HCT116 (cell line): ENCODE data around the gene PXMP4. TPM values are rescaled to one million over a fixed set of nuclear protein-coding genes. Genes with fewer than 3 reads are reported as not detected.
A peak's percentile ranks its signal among the peaks of the same experiment; 100 is the strongest.

Source experiments
- ATAC-seq: fragments of 200-7000 bp; cut with Tn5 transposase; 2 replicates; pipeline ENCODE4 v1.9.1; 2020; ENCODE audit warnings: mild to moderate bottlenecking, moderate library complexity
- BruUV-seq: library from RNA; stranded (reverse); fragments of 400-500 nt; replicated peaks from 2 replicates; lab custom pipeline; 2021; lab: Mats Ljungman, UMichigan
- CTCF ChIA-PET: fragments of 300-600 bp; sonication (Branson Sonifier 250); formaldehyde crosslinking; loops from one replicate; lab custom pipeline; 2021; ENCODE audit warnings: antibody characterized with exemption; lab: Charles Lee
- POLR2A ChIA-PET: fragments of 300-600, 350-600 bp; sonication (Branson Sonifier 250); formaldehyde crosslinking; loops from one replicate; lab custom pipeline; 2021; ENCODE audit warnings: antibody characterized with exemption; lab: Charles Lee
- RAD21 ChIA-PET, 2 experiments: fragments of 300-600 bp; sonication (Branson Sonifier 250); formaldehyde crosslinking; loops; one replicate each; lab custom pipeline; 2023; ENCODE audit warnings: low total read pairs in 2 of 2; ENCODE audit not compliant: uncharacterized antibody in 2 of 2, unreplicated experiment in 2 of 2, low non-redundant PET in 1 of 2; lab: Charles Lee
- DNase-seq: peaks from one replicate; pipeline ENCODE4 v3.0.0-alpha.2; 2010; ENCODE audit warnings: low read depth, low spot score
- H2AFZ ChIP-seq: fragments of 200-600 bp; shearing (Covaris generic), sonication (generic); 2 replicates; pipeline ENCODE4 v1.6.1; 2017; ENCODE audit warnings: low read depth, mixed run types, mixed read lengths, antibody characterized with exemption, low read length; ENCODE audit not compliant: poor library complexity, severe bottlenecking
- H3K27ac ChIP-seq: 2 replicates; pipeline ENCODE4 v1.5.1; 2012; ENCODE audit warnings: low read depth, low read length
- H3K27me3 ChIP-seq: fragments of 200-600 bp; sonication (generic); 2 replicates; pipeline ENCODE4 v1.6.1; 2016; ENCODE audit warnings: mixed run types, low read length, mixed read lengths; ENCODE audit not compliant: insufficient read depth
- H3K36me3 ChIP-seq, 2 experiments: fragments of 200-500 bp in 1 of 2; fragments of 200-600 bp in 1 of 2; sonication (Bioruptor generic) in 1 of 2; sonication (generic) in 1 of 2; 2 replicates each; pipeline versions ENCODE4 v1.5.1 to v1.6.1; 2014 to 2016; ENCODE audit warnings: low read length in 2 of 2, inconsistent platforms in 1 of 2, mixed read lengths in 1 of 2, mixed run types in 1 of 2; ENCODE audit not compliant: insufficient read depth in 2 of 2, control insufficient read depth in 1 of 2
- H3K4me1 ChIP-seq, 2 experiments: fragments of 200-600 bp in 1 of 2; sonication (generic) in 1 of 2; 2 replicates each; pipeline versions ENCODE4 v1.5.1 to v1.6.1; 2012 to 2017; ENCODE audit warnings: low read length in 2 of 2, inconsistent platforms in 1 of 2, mild to moderate bottlenecking in 1 of 2, mixed read lengths in 1 of 2, mixed run types in 1 of 2, moderate library complexity in 1 of 2; ENCODE audit not compliant: insufficient read depth in 2 of 2, control insufficient read depth in 1 of 2
- H3K4me2 ChIP-seq: fragments of 200-600 bp; sonication (generic); 2 replicates; pipeline ENCODE4 v1.6.1; 2017; ENCODE audit warnings: mixed run types, low read length, mixed read lengths
- H3K4me3 ChIP-seq, 2 experiments: fragments of 200-600 bp in 1 of 2; sonication (generic) in 1 of 2; replicated peaks in 1 of 2; 2 replicates each; pipeline ENCODE4 v1.5.1; 2011 to 2016; ENCODE audit warnings: low read length in 2 of 2, control low read depth in 1 of 2, low read depth in 1 of 2, mild to moderate bottlenecking in 1 of 2, mixed read lengths in 1 of 2, mixed run types in 1 of 2
- H3K79me2 ChIP-seq: fragments of 200-600 bp; sonication (generic); 2 replicates; pipeline ENCODE4 v1.6.1; 2017; ENCODE audit warnings: mild to moderate bottlenecking, mixed run types, low read length, moderate library complexity, mixed read lengths; ENCODE audit not compliant: insufficient read depth
- H3K9ac ChIP-seq: fragments of 200-600 bp; sonication (generic); 2 replicates; pipeline ENCODE4 v1.6.1; 2016; ENCODE audit warnings: low read length, mixed read lengths
- H3K9me2 ChIP-seq: fragments of 200-600 bp; sonication (generic), shearing (Covaris generic); 2 replicates; pipeline ENCODE4 v1.6.1; 2017; ENCODE audit warnings: mixed run types, mild to moderate bottlenecking, moderate library complexity; ENCODE audit not compliant: insufficient read depth
- H3K9me3 ChIP-seq, 2 experiments: fragments of 200-500 bp in 1 of 2; fragments of 200-600 bp in 1 of 2; sonication (Bioruptor generic) in 1 of 2; sonication (generic) in 1 of 2; 2 replicates each; pipeline ENCODE4 v1.6.1; 2014 to 2017; ENCODE audit warnings: low read length in 2 of 2, mixed read lengths in 2 of 2, inconsistent platforms in 1 of 2, low read depth in 1 of 2, mild to moderate bottlenecking in 1 of 2, mixed run types in 1 of 2, moderate library complexity in 1 of 2; ENCODE audit not compliant: control insufficient read depth in 1 of 2, insufficient read depth in 1 of 2
- H4K20me1 ChIP-seq: fragments of 200-600 bp; sonication (generic), shearing (Covaris generic); 2 replicates; pipeline ENCODE4 v1.6.1; 2017; ENCODE audit warnings: mixed run types, mild to moderate bottlenecking, moderate library complexity; ENCODE audit not compliant: insufficient read depth
- CBX3 ChIP-seq: IDR thresholded peaks from 2 replicates; pipeline ENCODE4 v1.6.1; 2012; ENCODE audit warnings: low read depth
- CEBPB ChIP-seq: IDR thresholded peaks from 2 replicates; pipeline ENCODE4 v1.6.1; 2012; ENCODE audit warnings: low read depth
- CTCF ChIP-seq, 3 experiments: fragments of 200-600 bp in 1 of 3; sonication (generic) in 1 of 3; IDR thresholded peaks in 2 of 3; conservative IDR thresholded peaks in 1 of 3; 2 replicates each; pipeline ENCODE4 v1.5.1; 2012 to 2017; ENCODE audit warnings: low read depth in 2 of 3, low read length in 2 of 3, antibody characterized with exemption in 1 of 3, borderline replicate concordance in 1 of 3, control low read depth in 1 of 3, mild to moderate bottlenecking in 1 of 3, mixed read lengths in 1 of 3, mixed run types in 1 of 3, moderate library complexity in 1 of 3; ENCODE audit not compliant: insufficient read depth in 1 of 3
- EGR1 ChIP-seq: IDR thresholded peaks from 2 replicates; pipeline ENCODE4 v1.6.1; 2012; ENCODE audit warnings: low read depth
- ELF1 ChIP-seq: IDR thresholded peaks from 2 replicates; pipeline ENCODE4 v1.6.1; 2012; ENCODE audit warnings: low read depth, borderline replicate concordance
- EZH2 ChIP-seq: fragments of 200-600 bp; sonication (generic); IDR thresholded peaks from 2 replicates; pipeline ENCODE4 v1.6.1; 2017; ENCODE audit warnings: antibody characterized with exemption, mixed run types
- EZH2phosphoT487 ChIP-seq: fragments of 200-600 bp; IDR thresholded peaks from 2 replicates; pipeline ENCODE4 v1.6.1; 2018; ENCODE audit warnings: antibody characterized with exemption, borderline replicate concordance
- FOSL1 ChIP-seq: IDR thresholded peaks from 2 replicates; pipeline ENCODE4 v1.6.1; 2012; ENCODE audit warnings: low read depth
- JUND ChIP-seq: IDR thresholded peaks from 2 replicates; pipeline ENCODE4 v1.6.1; 2012
- POLR2A ChIP-seq: IDR thresholded peaks from 2 replicates; pipeline ENCODE4 v1.7.0; 2011; ENCODE audit warnings: borderline replicate concordance; ENCODE audit not compliant: insufficient read depth, insufficient read length; ENCODE audit errors: extremely low read depth
- POLR2AphosphoS5 ChIP-seq: IDR thresholded peaks from 2 replicates; pipeline ENCODE4 v1.6.1; 2011; ENCODE audit warnings: mild to moderate bottlenecking, low read depth, low read length, moderate library complexity
- RAD21 ChIP-seq: IDR thresholded peaks from 2 replicates; pipeline ENCODE4 v1.6.1; 2012; ENCODE audit warnings: low read depth, mild to moderate bottlenecking
- REST ChIP-seq: IDR thresholded peaks from 2 replicates; pipeline ENCODE4 v1.6.1; 2012; ENCODE audit warnings: low read depth
- SIN3A ChIP-seq: IDR thresholded peaks from 2 replicates; pipeline ENCODE4 v1.6.1; 2012; ENCODE audit warnings: low read depth
- SP1 ChIP-seq: IDR thresholded peaks from 2 replicates; pipeline ENCODE4 v1.6.1; 2012; ENCODE audit warnings: low read depth
- SRF ChIP-seq: IDR thresholded peaks from 2 replicates; pipeline ENCODE4 v1.6.1; 2012; ENCODE audit warnings: low read depth
- TCF7L2 ChIP-seq: IDR thresholded peaks from 2 replicates; pipeline ENCODE4 v1.7.0; 2011; ENCODE audit warnings: borderline replicate concordance, inconsistent platforms; ENCODE audit not compliant: insufficient read depth, insufficient read length; ENCODE audit errors: extremely low read depth
- ZNF274 ChIP-seq: fragments of 200-500 bp; sonication (Bioruptor generic); IDR thresholded peaks from 2 replicates; pipeline ENCODE4 v1.6.1; 2014; ENCODE audit warnings: mild to moderate bottlenecking, low read depth, low read length, inconsistent platforms
- intact Hi-C: fragments of 100-400 bp; cut with micrococcal nuclease; formaldehyde crosslinking; loops from 2 replicates; pipeline ENCODE4 v1.10.0; 2022
- total RNA-seq: library from RNA; stranded (reverse); gene quantifications from one replicate; pipeline ENCODE4 v1.2.1, GENCODE V29; 2021; ENCODE audit not compliant: unreplicated experiment
- TF ChIP-seq, protein P1 (sequence below): IDR thresholded peaks from 2 replicates; pipeline ENCODE4 v1.6.1; 2011; ENCODE audit warnings: mild to moderate bottlenecking, low read length, moderate library complexity; ENCODE audit not compliant: insufficient replicate concordance; ENCODE audit errors: extremely low read depth
- TF ChIP-seq, protein P2 (sequence below): IDR thresholded peaks from 2 replicates; pipeline ENCODE4 v1.6.1; 2012

Gene PXMP4
- total RNA-seq, 1 experiment from 2014 or later = 9.6 TPM

- H4K20me1 ChIP-seq = no peaks in the 10 kb centered on the region
- BruUV-seq = TSS peak; percentile 57
These were observed 35.4 kb downstream of the PXMP4 start for GRCh38 chr20:33684533-33685327.

More at GRCh38 chr20:33684533-33685327, 35.4 kb downstream of the PXMP4 start:
- Histone ChIP-seq H3K27ac (peak overlapping the region; percentile 83), H3K9me2 (no peaks in the 10 kb centered on the region)
- CTCF ChIA-PET = no interaction called here
- TF ChIP-seq SP1 (no peak), POLR2A (no peak), CBX3 (no peak), ELF1 (no peak), EZH2phosphoT487 (no peak), ZNF274 (no peak), SIN3A (no peak), EZH2 (no peak), RAD21 (no peak), POLR2AphosphoS5 (no peak), TCF7L2 (no peak), CTCF (IDR thresholded peaks at IDR 0.05 in 2 of 3, conservative IDR thresholded peaks at IDR 0.05 in 1 of 3; ENCODE audit: borderline replicate concordance in 1 of 3, insufficient read depth in 1 of 3, low read depth in 2 of 3, low read length in 2 of 3) (no peak), EGR1 (no peak), FOSL1 (no peak), SRF (no peak), REST (no peak), CEBPB (no peak), JUND (no peak)
- TF ChIP-seq, protein P1, sequence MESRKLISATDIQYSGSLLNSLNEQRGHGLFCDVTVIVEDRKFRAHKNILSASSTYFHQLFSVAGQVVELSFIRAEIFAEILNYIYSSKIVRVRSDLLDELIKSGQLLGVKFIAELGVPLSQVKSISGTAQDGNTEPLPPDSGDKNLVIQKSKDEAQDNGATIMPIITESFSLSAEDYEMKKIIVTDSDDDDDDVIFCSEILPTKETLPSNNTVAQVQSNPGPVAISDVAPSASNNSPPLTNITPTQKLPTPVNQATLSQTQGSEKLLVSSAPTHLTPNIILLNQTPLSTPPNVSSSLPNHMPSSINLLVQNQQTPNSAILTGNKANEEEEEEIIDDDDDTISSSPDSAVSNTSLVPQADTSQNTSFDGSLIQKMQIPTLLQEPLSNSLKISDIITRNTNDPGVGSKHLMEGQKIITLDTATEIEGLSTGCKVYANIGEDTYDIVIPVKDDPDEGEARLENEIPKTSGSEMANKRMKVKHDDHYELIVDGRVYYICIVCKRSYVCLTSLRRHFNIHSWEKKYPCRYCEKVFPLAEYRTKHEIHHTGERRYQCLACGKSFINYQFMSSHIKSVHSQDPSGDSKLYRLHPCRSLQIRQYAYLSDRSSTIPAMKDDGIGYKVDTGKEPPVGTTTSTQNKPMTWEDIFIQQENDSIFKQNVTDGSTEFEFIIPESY = no peak
- TF ChIP-seq, protein P2, sequence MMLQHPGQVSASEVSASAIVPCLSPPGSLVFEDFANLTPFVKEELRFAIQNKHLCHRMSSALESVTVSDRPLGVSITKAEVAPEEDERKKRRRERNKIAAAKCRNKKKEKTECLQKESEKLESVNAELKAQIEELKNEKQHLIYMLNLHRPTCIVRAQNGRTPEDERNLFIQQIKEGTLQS = no peak
- TF ChIP-seq, all 23 proteins: peak for 0
- ChIA-PET RAD21 (no interaction called here), POLR2A (interaction anchor here (1.1 kb wide), 1 partner anchor 20 kb away, joined by 3 read pairs; no protein-coding TSS in a partner anchor)
- DNase-seq (no peak), ATAC-seq (no peak)
- no peaks in the 10 kb centered on the region for H3K36me3 ChIP-seq
- H3K4me2 ChIP-seq = peak overlapping the region; percentile 97
- intact Hi-C loops = no loop called here
- peaks cover 11 to 30% of the 10 kb centered on the region in 2 experiments for H3K4me1 ChIP-seq
- H3K4me3 ChIP-seq = peak overlapping the region; percentile 82 to 83
- H3K9ac ChIP-seq = peak overlapping the region; percentile 90
- H3K79me2 ChIP-seq = peaks cover 32% of the 10 kb centered on the region
- no peak overlapping the region for H2AFZ ChIP-seq
- no peaks in the 10 kb centered on the region for H3K27me3 ChIP-seq
- no peaks in the 10 kb centered on the region for H3K9me3 ChIP-seq
